Bronchial epithelial cell (primary cell): ENCODE measurements around the gene RPL41. TPM values are rescaled to one million over a fixed set of nuclear protein-coding genes. Genes with fewer than 3 reads are reported as not detected.

ENCODE experiments used
- DNase-seq: peaks from one replicate; pipeline ENCODE4 v3.0.0-alpha.2; 2010; ENCODE audit warnings: low read depth
- FAIRE-seq: peaks from 2 replicates; lab custom pipeline; 2011; peaks lifted over from hg19 to GRCh38; lab: Jason Lieb, UNC
- H3K27me3 ChIP-seq: 2 replicates; pipeline ENCODE4 v1.5.1; 2011; ENCODE audit warnings: low read length; ENCODE audit not compliant: control insufficient read depth, insufficient read depth
- H3K36me3 ChIP-seq: 2 replicates; pipeline ENCODE4 v1.5.1; 2011; ENCODE audit warnings: low read length; ENCODE audit not compliant: control insufficient read depth, insufficient read depth
- H3K4me3 ChIP-seq: 2 replicates; pipeline ENCODE4 v1.5.1; 2011; ENCODE audit warnings: mild to moderate bottlenecking, low read depth, low read length, control low read depth
- CTCF ChIP-seq: IDR thresholded peaks from 2 replicates; pipeline ENCODE4 v1.5.1; 2011; ENCODE audit warnings: mild to moderate bottlenecking, moderate library complexity, low read length, control low read depth, inconsistent platforms; ENCODE audit not compliant: insufficient read depth, severe bottlenecking
- total RNA-seq: library from RNA; depleted of rRNA; stranded (reverse); fragments of >200 nt; gene quantifications from 2 replicates; pipeline ENCODE4 v1.2.1, GENCODE V29; 2014

Gene RPL41
- total RNA-seq, 1 donor from 2014 or later: 3,411 TPM

GRCh38 chr12:56079723-56080555 is 36.5 kb upstream of the RPL41 start, which contains the start of gene ERBB3:
Gene ERBB3, plus strand, starts transcription at chr12:56080165. Its CDS starts 136 bp downstream, at chr12:56080301.
- no peaks in the 10 kb centered on the region for H3K27me3 ChIP-seq
- DNase-seq: peak; percentile 81
- TF ChIP-seq CTCF: no peak
- no peak for FAIRE-seq
- H3K36me3 ChIP-seq: peaks cover 1% of the 10 kb centered on the region
- peak within 1 kb of the TSS; percentile 91 for H3K4me3 ChIP-seq

GRCh38 chr12:56080556-56081138 is 35.8 kb upstream of the RPL41 start:
- Histone ChIP-seq H3K4me3 (peak overlapping the region; percentile 91), H3K27me3 (no peaks in the 10 kb centered on the region), H3K36me3 (peaks cover 3% of the 10 kb centered on the region)
- FAIRE-seq: no peak
- no peak for TF ChIP-seq CTCF
- DNase-seq: peak; percentile 47

- Histone ChIP-seq H3K4me3 (peak overlapping the region; percentile 91), H3K27me3 (no peaks in the 10 kb centered on the region), H3K36me3 (peaks cover 4% of the 10 kb centered on the region)
- DNase-seq (no peak), FAIRE-seq (peak; percentile 50)
- TF ChIP-seq CTCF: no peak
These were observed 34.8 kb upstream of the RPL41 start for GRCh38 chr12:56081393-56082347.

- Histone ChIP-seq H3K4me3 (no peak overlapping the region), H3K27me3 (no peaks in the 10 kb centered on the region), H3K36me3 (peaks cover 4% of the 10 kb centered on the region)
- TF ChIP-seq CTCF: no peak
- DNase-seq: no peak
- FAIRE-seq: peak; percentile 18
These were observed 34.1 kb upstream of the RPL41 start for GRCh38 chr12:56082382-56082781.

DNA sequence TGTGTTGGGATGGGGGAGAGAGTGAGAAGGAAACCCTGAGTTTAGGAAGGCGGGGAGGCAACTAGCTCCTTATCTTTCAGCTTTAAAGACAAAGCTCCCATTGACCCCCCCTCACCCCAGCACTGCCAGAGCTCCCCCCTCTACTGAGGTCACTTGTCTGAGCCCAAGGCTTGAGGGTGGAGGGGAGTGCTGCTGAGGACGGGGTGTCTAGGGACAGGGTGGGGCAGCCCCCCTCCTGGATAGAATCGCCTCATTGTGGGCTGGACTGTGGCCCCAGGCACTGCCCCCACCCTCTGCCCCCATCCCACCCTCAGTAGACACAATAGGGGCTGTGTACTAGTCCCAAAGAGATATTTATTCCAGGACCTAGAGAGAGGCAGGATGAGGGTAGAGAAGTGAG is 33.5 kb upstream of the RPL41 start:
- no peak for TF ChIP-seq CTCF
- peaks cover 9% of the 10 kb centered on the region for H3K36me3 ChIP-seq
- DNase-seq: no peak
- FAIRE-seq: no peak
- no peak overlapping the region for H3K4me3 ChIP-seq
- H3K27me3 ChIP-seq: no peaks in the 10 kb centered on the region
